ENCODE measurements around the gene FAIM2. TPM values are rescaled to one million over a fixed set of nuclear protein-coding genes. Genes with fewer than 3 reads are reported as not detected.

The FAIM2 gene
- total and polyA plus RNA-seq, 11 donors: 0.33 to 15.0 (median 5.0) TPM

DNA sequence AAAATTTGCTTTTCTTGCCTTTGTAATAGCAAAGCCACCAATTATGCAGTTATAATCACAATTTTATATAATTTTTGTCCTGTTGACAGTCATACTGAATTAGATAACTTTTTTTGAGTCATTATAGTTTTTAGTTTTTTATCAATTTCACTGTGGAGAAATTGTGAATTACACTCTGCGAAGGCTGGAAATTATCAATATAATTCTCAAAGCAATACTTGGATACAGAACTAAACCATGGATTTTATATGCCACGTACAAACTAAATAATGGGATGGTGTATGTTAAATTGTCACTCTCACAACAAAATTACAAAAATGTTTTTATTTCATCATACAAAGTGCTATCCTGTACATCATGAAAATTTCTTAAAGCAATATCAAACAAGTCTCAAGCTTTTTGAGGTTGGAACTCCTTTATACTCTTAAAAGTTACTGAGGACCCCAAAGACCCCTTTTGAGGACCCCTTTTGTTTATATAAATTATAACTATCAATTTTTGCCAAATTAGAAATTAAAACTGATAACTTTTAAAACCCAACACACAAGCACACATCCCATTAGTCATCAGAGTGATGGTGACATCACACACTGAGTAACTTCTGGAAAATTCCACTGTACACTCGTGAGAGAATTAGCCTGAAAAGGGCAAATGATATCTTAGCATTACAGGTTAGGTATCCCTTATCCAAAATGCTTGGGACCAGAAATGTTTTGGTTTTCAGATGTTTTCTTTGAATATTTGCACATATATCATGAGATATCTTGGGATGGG, 27.0 kb upstream of the FAIM2 start:
- Histone ChIP-seq H3K27me3 (peaks cover 0 to 3% (median 0%) of the 10 kb centered on the region in 9 donors), H3K4me1 (no peaks in the 10 kb centered on the region), H3K27ac (no peak overlapping the region), H3K9me3 (no peaks in the 10 kb centered on the region), H3K4me3 (no peak overlapping the region), H3K36me3 (no peaks in the 10 kb centered on the region)
- intact Hi-C loops (cut with DNase I): no loop called here
- DNase-seq (no peak), ATAC-seq (peak in 1 of 4 donors; percentile 78)
- 64 to 77% (median 76%) methylated on average over 3 of the region's 3 CpGs for WGBS, 4 donors
- TF ChIP-seq, protein P1, sequence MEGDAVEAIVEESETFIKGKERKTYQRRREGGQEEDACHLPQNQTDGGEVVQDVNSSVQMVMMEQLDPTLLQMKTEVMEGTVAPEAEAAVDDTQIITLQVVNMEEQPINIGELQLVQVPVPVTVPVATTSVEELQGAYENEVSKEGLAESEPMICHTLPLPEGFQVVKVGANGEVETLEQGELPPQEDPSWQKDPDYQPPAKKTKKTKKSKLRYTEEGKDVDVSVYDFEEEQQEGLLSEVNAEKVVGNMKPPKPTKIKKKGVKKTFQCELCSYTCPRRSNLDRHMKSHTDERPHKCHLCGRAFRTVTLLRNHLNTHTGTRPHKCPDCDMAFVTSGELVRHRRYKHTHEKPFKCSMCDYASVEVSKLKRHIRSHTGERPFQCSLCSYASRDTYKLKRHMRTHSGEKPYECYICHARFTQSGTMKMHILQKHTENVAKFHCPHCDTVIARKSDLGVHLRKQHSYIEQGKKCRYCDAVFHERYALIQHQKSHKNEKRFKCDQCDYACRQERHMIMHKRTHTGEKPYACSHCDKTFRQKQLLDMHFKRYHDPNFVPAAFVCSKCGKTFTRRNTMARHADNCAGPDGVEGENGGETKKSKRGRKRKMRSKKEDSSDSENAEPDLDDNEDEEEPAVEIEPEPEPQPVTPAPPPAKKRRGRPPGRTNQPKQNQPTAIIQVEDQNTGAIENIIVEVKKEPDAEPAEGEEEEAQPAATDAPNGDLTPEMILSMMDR (IDR thresholded peaks at IDR 0.05): peak in 1 of 12 donors; percentile 23
- no peak for TF ChIP-seq POLR2A (IDR thresholded peaks at IDR 0.05)

DNA sequence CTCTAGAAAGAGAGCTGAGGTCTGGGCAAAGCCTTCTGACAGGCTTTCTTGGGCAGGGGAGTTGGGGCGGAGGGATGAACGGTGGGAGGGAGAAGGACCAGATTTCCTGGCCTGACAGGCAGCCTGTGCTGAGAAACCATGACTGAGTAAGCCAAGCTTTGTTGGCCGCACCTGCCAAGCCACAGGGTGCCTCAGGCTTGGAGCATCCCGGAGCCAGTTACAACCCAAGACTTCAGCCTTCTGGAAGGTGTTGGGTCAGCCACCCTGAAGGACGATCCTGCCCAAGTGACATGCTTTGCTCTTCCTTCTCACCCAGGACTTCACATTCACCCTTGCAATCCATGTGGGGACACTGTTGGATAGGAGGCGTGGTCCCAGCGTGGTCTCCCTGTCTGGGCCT, 25.9 kb upstream of the FAIM2 start:
- Histone ChIP-seq H3K4me3 (no peak overlapping the region), H3K27ac (no peak overlapping the region), H3K4me1 (peaks cover 0 to under 1% (median 0%) of the 10 kb centered on the region in 12 donors), H3K36me3 (no peaks in the 10 kb centered on the region), H3K27me3 (no peaks in the 10 kb centered on the region), H3K9me3 (no peaks in the 10 kb centered on the region)
- 87 to 90% (median 89%) methylated on average over 6 to 7 of the region's 7 CpGs for WGBS, 4 donors
- no peak for TF ChIP-seq POLR2A (IDR thresholded peaks at IDR 0.05)
- TF ChIP-seq, protein P1 (IDR thresholded peaks at IDR 0.05): no peak
- intact Hi-C loops (cut with DNase I): no loop called here
- ATAC-seq (no peak), DNase-seq (peak in 1 of 5 donors; percentile 14)

DNA sequence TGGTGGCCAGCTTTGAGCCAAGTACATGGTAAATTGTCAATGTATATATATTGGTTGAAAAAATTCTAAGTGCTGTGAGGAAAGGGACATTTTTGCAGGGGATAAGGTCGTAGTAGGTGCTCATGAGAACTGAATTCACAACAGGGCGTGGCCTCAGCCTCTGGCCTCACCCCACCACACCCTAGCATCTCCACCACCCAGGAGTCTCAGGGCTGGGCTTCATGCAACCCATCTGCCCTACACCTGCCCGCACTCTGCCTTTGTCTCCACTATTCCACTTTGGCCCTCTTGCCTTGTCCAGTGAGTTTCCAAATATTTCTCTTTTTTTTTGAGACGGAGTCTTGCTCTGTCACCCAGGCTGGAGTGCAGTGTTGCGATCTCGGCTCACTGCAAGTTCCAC, 24.8 kb upstream of the FAIM2 start:
- TF ChIP-seq, protein P1 (IDR thresholded peaks at IDR 0.05): no peak
- TF ChIP-seq POLR2A (IDR thresholded peaks at IDR 0.05): no peak
- H3K4me3 ChIP-seq: no peak overlapping the region
- H3K4me1 ChIP-seq: peaks cover 0 to 11% (median 0%) of the 10 kb centered on the region in 12 donors
- no peaks in the 10 kb centered on the region for H3K9me3 ChIP-seq
- ATAC-seq (no peak), DNase-seq (peak in 1 of 5 donors; percentile 10)
- no peaks in the 10 kb centered on the region for H3K36me3 ChIP-seq
- no peak overlapping the region for H3K27ac ChIP-seq
- intact Hi-C loops (cut with DNase I): no loop called here
- H3K27me3 ChIP-seq: no peaks in the 10 kb centered on the region
- 91 to 96% (median 93%) methylated on average over 6 of the region's 6 CpGs for WGBS, 4 donors

DNA sequence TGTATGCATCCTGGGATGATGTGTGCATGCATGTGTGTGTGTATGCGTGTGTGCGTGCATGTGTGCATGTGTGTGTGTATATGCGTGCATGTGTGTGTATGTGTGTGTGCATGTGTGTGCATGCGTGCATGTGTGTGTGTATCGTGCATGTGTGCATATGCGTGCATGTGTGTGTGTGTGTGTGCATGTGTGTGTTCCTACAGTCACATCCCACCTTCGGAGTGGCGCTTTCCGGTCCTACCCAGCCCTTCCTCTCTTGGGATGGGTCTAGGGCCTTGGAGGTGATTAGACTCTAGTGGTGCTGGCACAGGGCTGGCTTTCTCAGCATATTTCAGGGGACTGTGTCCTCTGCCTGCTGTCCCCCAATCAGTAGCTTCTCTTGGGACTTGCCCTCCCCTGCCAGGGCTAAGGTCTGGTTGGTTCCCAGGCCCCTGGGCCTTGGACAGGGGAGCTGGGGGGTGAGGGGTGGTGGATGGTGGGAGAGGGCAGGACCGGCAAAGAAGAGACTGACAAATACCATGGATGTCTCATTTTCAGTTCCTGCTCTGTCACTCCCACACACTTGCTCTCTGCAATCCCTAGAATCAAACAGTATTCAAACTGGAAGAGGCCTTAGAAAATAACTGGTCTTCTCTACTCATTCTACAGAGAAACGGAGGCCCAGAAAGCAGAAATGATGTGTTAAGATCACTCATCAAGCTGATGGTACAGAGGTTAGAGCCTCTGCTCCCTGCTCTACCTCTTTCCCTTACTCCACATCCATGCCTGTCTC, 21.9 kb upstream of the FAIM2 start:
- DNase-seq (peak in 1 of 5 donors; percentile 21), ATAC-seq (no peak)
- H3K27ac ChIP-seq: no peak overlapping the region
- 83 to 93% (median 89%) methylated on average over 11 of the region's 11 CpGs for WGBS, 4 donors
- H3K36me3 ChIP-seq: no peaks in the 10 kb centered on the region
- no peaks in the 10 kb centered on the region for H3K9me3 ChIP-seq
- no peaks in the 10 kb centered on the region for H3K27me3 ChIP-seq
- H3K4me1 ChIP-seq: peaks cover 0 to 28% (median 10%) of the 10 kb centered on the region in 12 donors
- H3K4me3 ChIP-seq: no peak overlapping the region
- intact Hi-C loops (cut with DNase I): no loop called here
- TF ChIP-seq, protein P1 (IDR thresholded peaks at IDR 0.05): no peak

All from heart left ventricle (tissue), 16 donors.